ENCODE data around the gene CD70.

- TF ChIP-seq POLR2AphosphoS5 (IDR thresholded peaks at IDR 0.05; ENCODE audit: low read depth, low read length) (no peak), POLR2A (IDR thresholded peaks at IDR 0.05; ENCODE audit: low read depth, low read length) (no peak)
Measured at GRCh38 chr19:6616011-6616410, 25.1 kb upstream of the CD70 start.

Measured in GM12891 (cell line).